A673 (cell line): ENCODE data around the gene NRXN2. TPM values are rescaled to one million over a fixed set of nuclear protein-coding genes. Genes with fewer than 3 reads are reported as not detected.

Experiments
- BruUV-seq: library from RNA; stranded (reverse); fragments of 400-500 nt; replicated peaks from 2 replicates; lab custom pipeline; 2021; lab: Mats Ljungman, UMichigan
- CTCF ChIA-PET: fragments of 300-600 bp; sonication (Branson Sonifier 250); formaldehyde crosslinking; loops from one replicate; lab custom pipeline; 2022; ENCODE audit warnings: antibody characterized with exemption; lab: Charles Lee
- POLR2A ChIA-PET: fragments of 300-600 bp; sonication (Branson Sonifier 250); formaldehyde crosslinking; loops from one replicate; lab custom pipeline; 2022; ENCODE audit warnings: antibody characterized with exemption; ENCODE audit not compliant: low non-redundant PET; lab: Charles Lee
- DNase-seq: peaks from one replicate; pipeline ENCODE4 v3.0.0-alpha.2; 2015; ENCODE audit warnings: low spot score
- H3K27ac ChIP-seq: fragments of 200-600 bp; sonication (generic); 2 replicates; pipeline ENCODE4 v1.5.1; 2016; ENCODE audit warnings: mixed run types, low read depth, mild to moderate bottlenecking, mixed read lengths, antibody characterized with exemption, low read length; ENCODE audit not compliant: poor library complexity, severe bottlenecking
- H3K27me3 ChIP-seq: fragments of 200-600 bp; sonication (generic); replicated peaks from 2 replicates; pipeline ENCODE4 v1.6.1; 2017; ENCODE audit warnings: mixed run types, low read depth, mild to moderate bottlenecking, mixed read lengths, antibody characterized with exemption, low read length; ENCODE audit not compliant: insufficient read depth, poor library complexity
- H3K36me3 ChIP-seq: fragments of 200-600 bp; sonication (generic); 2 replicates; pipeline ENCODE4 v1.6.1; 2016; ENCODE audit warnings: mixed run types, mild to moderate bottlenecking, mixed read lengths, antibody characterized with exemption, low read length; ENCODE audit not compliant: insufficient read depth, poor library complexity, severe bottlenecking
- H3K4me1 ChIP-seq: fragments of 200-600 bp; sonication (generic); 2 replicates; pipeline ENCODE4 v1.6.1; 2017; ENCODE audit warnings: mixed run types, mild to moderate bottlenecking, mixed read lengths, antibody characterized with exemption, low read length; ENCODE audit not compliant: insufficient read depth, poor library complexity, severe bottlenecking
- H3K4me3 ChIP-seq: fragments of 200-600 bp; sonication (generic); 2 replicates; pipeline ENCODE4 v1.5.1; 2016; ENCODE audit warnings: low read depth, mixed run types, mild to moderate bottlenecking, mixed read lengths, low read length; ENCODE audit not compliant: poor library complexity, severe bottlenecking
- H3K9me3 ChIP-seq: fragments of 200-600 bp; sonication (generic); 2 replicates; pipeline ENCODE4 v1.6.1; 2016; ENCODE audit warnings: mixed run types, low read depth, mild to moderate bottlenecking, mixed read lengths, antibody characterized with exemption, low read length; ENCODE audit not compliant: poor library complexity, severe bottlenecking
- EZH2 ChIP-seq: fragments of 200-600 bp; sonication (generic); IDR thresholded peaks from 2 replicates; pipeline ENCODE4 v1.6.1; 2017; ENCODE audit warnings: borderline replicate concordance, low read depth, mild to moderate bottlenecking, mixed read lengths, antibody characterized with exemption, low read length; ENCODE audit not compliant: poor library complexity, severe bottlenecking
- intact Hi-C: fragments of 100-400 bp; cut with micrococcal nuclease; formaldehyde crosslinking; loops from one replicate; pipeline ENCODE4 v1.10.0; 2022; ENCODE audit not compliant: unreplicated experiment
- total RNA-seq: library from RNA; stranded (reverse); gene quantifications from 2 replicates; pipeline ENCODE4 v1.2.3, GENCODE V29; 2021
- TF ChIP-seq, protein P1 (sequence below): fragments of 300-800, 200-600 bp; sonication (generic); conservative IDR thresholded peaks from 2 replicates; pipeline ENCODE4 v1.5.1; 2017; ENCODE audit warnings: low read depth, mild to moderate bottlenecking, antibody characterized with exemption, low read length, moderate library complexity, mixed read lengths

NRXN2 gene
- total RNA-seq, 1 experiment from 2014 or later, result 5.0 TPM

DNA sequence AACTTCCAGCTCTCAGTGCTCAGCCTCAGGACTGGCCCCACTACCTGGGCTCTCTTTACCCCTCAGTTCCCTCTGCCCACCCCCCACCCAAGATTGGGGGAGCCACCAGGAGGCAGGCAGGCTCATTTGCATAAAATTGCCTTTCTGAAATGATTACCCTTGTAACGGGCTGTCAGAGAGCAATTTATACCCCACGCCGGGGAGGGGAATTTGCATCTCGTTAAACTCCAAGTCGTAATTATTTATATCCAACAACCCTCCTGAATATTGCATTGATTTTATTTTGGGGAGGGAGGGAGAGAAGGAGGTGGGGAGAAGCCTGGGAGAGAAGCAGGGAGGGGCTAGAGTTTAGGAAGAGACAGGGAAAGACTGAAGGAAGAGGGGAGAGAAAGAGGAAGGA, 8.3 kb downstream of the NRXN2 start:
- CTCF ChIA-PET, result no interaction called here
- Histone ChIP-seq H3K9me3 (no peaks in the 10 kb centered on the region), H3K27me3 (peaks cover 79% of the 10 kb centered on the region), H3K4me3 (no peak overlapping the region), H3K36me3 (no peaks in the 10 kb centered on the region), H3K27ac (no peak overlapping the region), H3K4me1 (peaks cover 15% of the 10 kb centered on the region)
- DNase-seq, result no peak
- TF ChIP-seq, protein P1, sequence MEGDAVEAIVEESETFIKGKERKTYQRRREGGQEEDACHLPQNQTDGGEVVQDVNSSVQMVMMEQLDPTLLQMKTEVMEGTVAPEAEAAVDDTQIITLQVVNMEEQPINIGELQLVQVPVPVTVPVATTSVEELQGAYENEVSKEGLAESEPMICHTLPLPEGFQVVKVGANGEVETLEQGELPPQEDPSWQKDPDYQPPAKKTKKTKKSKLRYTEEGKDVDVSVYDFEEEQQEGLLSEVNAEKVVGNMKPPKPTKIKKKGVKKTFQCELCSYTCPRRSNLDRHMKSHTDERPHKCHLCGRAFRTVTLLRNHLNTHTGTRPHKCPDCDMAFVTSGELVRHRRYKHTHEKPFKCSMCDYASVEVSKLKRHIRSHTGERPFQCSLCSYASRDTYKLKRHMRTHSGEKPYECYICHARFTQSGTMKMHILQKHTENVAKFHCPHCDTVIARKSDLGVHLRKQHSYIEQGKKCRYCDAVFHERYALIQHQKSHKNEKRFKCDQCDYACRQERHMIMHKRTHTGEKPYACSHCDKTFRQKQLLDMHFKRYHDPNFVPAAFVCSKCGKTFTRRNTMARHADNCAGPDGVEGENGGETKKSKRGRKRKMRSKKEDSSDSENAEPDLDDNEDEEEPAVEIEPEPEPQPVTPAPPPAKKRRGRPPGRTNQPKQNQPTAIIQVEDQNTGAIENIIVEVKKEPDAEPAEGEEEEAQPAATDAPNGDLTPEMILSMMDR, result no peak
- TF ChIP-seq EZH2, result no peak
- intact Hi-C loops, result no loop called here
- POLR2A ChIA-PET, result no interaction called here
- BruUV-seq, result no TSS peak

DNA sequence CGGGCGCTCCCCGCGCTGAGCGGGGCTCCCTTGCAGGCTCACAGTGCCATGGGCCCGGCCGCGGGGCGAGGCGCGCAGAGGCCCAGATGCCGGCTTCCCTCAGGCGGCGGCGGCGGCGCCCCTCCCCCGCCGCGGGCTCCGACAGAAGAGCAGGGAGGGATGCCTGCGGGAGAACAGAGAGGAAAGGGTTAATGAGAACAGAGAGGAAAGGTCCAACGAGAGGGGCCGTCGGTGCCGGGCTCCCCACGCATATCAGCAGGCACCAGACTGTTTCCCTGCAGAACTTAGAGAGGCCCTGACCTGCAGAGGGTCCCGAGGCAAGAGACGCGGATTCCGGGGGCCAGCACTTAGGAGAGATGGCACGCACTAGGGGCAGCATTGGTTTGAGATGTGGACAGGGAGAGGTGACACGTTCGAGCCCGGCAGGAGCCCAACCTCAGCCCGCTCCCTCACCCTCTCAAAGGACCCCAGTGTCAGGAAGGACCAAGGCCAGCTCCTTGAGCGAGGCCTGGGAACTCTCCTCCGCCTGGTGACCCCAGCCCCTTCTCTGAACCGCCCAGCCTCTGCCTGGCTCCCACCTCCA, 9.1 kb downstream of the NRXN2 start:
- BruUV-seq, result no TSS peak
- no peak overlapping the region for H3K27ac ChIP-seq
- H3K4me3 ChIP-seq, result no peak overlapping the region
- intact Hi-C loops, result no loop called here
- H3K36me3 ChIP-seq, result no peaks in the 10 kb centered on the region
- no peaks in the 10 kb centered on the region for H3K9me3 ChIP-seq
- no peak for TF ChIP-seq EZH2
- TF ChIP-seq, protein P1, result no peak
- peaks cover 15% of the 10 kb centered on the region for H3K4me1 ChIP-seq
- H3K27me3 ChIP-seq, result peaks cover 71% of the 10 kb centered on the region
- no peak for DNase-seq
- ChIA-PET POLR2A (no interaction called here), CTCF (no interaction called here)

DNA sequence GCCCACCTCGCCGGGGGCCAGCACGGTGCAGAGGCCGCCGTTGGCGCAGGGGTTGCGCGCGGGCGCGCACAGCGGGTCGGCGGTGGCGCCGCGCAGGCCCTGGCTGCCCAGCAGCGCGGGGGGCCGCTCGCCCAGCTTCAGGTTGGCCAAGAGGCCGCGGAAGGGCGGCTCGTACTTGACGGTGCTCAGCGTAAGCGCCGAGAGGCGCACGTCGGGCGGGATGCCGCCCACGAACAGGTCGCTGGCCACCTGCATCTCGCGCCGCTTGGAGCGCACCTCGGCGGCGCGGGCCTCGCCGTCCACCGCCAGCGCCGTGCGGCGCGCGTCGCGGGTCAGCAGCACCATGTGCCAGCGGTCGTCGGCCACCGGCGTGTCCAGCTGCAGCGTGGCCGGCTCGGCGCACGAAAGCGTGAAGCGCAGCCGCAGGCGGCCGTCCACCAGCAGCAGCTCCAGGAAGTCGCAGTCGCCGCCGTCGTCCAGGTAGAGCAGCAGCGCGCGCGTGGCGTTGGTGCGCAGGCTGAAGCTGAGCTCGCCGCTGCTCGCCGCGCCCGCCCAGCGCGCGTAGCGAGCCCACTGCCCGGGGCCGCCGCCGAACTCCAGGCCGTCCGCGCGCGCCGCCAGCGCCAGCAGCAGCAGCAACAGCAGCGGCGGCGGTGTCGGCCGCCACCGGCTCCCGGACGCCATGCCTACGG, 9.8 kb downstream of the NRXN2 start:
- Histone ChIP-seq H3K9me3 (no peaks in the 10 kb centered on the region), H3K27me3 (peaks cover 64% of the 10 kb centered on the region), H3K27ac (no peak overlapping the region), H3K4me3 (peak overlapping the region; percentile 25), H3K36me3 (no peaks in the 10 kb centered on the region), H3K4me1 (peaks cover 15% of the 10 kb centered on the region)
- intact Hi-C loops, result no loop called here
- CTCF ChIA-PET, result no interaction called here
- POLR2A ChIA-PET, result no interaction called here
- DNase-seq, result peak; percentile 51
- peak; percentile 88 for TF ChIP-seq EZH2
- TF ChIP-seq, protein P1, result no peak
- BruUV-seq, result no TSS peak
